Epithelial cell of prostate (primary cell): ENCODE measurements around the gene NAV2.

Experiments used
- DNase-seq: peaks from one replicate; pipeline ENCODE4 v3.0.0-alpha.2; 2011; ENCODE audit warnings: low read depth, low spot score
- H3K27ac ChIP-seq: fragments of 450-650 bp; 2 replicates; pipeline ENCODE4 v1.5.1; 2017; ENCODE audit warnings: mild to moderate bottlenecking

NAV2 gene

DNA sequence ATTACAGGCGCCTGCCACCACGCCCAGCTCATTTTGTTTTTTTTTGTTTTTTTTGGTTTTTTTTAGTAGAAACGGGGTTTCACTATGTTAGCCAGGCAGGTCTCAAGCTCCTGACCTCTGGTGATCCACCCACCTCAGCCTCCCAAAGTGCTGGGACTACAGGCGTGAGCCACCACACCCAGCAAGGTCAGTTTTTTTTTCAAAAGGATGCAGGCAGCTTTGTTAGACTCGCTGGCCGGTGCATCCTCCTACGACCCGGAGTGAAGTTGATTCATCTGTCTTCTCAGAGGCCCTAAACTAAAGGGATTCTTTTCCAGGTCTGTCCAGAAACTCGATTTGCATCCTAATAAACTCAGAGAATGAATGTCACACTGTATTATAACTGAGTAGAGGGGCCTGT lies 265.3 kb downstream of the NAV2 start:
- DNase-seq: no peak
- peak overlapping the region; percentile 99 for H3K27ac ChIP-seq

DNA sequence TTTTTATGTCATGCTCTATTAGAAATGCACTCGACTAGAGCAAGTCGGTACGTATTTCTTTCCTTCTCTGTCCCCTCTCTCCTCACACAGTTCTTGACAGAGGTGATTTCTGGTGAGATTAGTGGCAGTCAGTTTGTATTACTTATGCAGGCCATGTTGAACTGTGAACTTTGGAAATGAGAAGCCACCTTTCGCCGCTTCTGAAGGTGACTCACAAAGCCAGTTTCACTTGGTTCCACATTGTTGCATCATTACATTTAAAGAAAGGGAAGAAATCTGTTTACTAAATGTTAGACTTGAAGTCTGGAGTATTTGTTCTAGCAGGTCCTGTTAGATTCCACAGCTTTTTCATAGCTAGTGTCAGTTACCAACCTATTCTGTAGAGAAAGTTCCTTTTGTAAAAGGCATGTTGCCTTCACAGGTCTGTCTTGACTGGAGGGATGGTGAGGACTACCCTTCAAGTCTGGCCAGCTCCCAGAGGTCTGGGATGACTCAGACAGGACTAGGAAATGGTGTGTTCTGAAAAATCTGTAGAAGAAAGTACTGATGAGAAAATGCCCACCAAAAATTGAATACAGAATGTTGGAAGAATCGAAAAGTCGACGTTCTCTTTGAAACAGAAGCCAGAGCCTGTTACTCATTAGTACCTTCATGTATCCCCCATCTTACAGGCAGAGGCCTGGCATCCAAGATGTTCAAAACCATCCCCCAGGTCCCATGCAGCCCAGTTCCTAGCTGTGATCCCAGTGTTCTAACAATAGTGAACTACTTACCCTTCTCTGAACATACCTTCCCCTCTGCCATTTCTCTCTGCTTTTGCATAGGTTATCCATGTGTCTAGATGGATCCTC lies 266.3 kb downstream of the NAV2 start:
- H3K27ac ChIP-seq: peak overlapping the region; percentile 99

DNA sequence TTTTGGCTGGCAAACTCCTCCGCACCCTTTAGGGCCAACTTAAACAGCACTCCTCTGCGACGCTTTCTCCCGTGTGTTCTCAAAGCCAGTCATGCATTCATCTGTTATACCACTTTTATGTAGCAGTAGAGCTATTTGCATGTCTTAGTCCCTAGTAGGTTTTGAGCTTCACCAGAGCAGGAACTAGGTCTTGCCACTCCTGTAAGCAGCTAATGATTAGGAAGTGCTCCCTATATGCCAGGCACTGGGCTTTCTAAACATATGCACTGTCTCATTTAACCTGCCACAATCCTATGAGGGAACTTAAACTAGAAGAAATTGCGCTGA lies 266.8 kb downstream of the NAV2 start:
- DNase-seq: no peak

More for the DNA sequence above, 266.3 kb downstream of the NAV2 start:
- peak; percentile 90 for DNase-seq

DNA sequence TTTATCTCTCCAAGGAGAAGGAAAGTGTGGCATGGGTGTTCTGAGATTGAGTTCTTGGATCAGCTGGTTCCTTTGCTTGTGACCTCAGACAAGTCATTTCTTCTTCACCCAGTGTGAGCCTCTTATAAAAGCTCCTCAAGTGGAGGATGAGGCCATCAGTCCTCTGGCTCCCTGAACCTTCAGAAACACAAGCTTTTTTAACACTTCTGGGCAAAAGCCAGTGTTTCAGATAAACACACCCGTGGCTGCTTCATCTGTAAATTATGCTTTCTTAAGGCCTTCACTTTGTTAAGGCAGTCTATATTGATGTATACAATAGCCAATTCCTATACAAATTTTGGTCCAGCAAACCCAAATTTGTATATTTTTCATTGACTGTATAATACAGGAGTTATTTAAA lies 267.8 kb downstream of the NAV2 start:
- DNase-seq: no peak
- H3K27ac ChIP-seq: peak overlapping the region; percentile 99

More for the DNA sequence above, 266.8 kb downstream of the NAV2 start:
- H3K27ac ChIP-seq: peak overlapping the region; percentile 99

DNA sequence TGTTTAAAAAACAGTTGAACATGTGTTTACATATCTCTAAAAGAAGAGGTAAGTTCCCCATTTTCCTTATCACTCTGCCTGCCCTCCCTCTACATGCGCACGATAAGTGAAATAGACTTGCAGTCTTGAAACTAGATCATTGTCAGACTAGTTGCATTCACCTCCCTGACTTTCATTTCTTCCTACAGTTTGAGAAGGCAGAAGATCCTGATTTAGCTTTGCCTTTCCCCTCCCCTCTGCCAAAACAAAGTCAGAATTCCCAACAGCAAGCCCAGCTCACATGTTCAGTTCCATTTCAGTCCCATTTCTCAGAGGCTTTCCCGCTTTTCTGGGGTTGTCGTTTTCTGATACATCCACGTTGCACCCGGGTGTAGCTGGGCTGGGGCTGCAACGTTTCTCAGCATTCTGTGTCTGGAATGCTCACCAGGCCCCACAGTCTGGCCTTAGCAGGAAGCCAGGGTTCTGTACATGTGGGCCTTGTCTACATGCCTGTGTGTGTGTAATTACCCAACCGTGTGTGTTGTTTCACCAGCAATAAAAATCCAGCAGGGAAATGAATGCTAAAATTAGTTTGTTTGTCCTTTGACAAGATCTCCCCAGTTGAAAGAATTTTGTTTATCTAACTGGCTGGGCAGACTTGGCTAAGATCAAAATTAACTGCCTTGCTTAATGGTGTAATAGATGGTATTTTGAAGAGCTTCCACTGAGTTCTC lies 268.5 kb downstream of the NAV2 start:
- no peak for DNase-seq
- peak overlapping the region; percentile 99 for H3K27ac ChIP-seq

DNA sequence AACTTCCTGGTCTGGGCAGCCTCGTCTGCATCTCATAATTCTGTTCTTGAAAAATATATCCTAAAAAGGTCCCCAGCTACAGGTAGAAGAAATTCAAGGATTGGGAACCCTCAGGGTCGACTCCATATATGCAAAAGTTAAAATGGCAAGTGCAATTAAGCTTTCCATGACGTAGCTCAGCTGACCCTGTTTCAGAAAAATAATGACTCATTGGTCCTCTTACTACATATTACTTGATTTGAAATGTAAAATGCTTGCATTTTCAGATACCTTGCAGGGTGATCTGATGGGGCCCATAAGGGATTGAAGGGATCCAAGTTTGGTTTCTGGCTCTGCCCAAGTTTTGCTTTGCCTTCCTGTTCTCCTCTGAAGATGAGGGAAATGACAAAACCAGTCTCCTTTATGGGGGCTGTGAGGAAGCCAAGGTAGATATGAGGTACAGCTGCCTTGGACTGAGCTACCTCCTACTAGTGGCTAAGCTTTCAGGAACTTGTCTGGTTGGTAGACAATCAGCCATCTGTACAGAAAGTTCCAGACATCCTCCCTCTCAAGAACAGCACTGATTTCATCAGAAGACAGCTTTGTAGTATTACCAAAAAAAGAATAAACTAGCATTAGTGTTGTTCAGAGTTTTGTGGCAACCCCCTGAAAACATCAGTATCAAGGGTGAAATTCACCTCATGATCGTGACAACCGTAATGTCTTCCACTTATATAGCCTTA lies 270.3 kb downstream of the NAV2 start:
- no peak overlapping the region for H3K27ac ChIP-seq
- no peak for DNase-seq

DNA sequence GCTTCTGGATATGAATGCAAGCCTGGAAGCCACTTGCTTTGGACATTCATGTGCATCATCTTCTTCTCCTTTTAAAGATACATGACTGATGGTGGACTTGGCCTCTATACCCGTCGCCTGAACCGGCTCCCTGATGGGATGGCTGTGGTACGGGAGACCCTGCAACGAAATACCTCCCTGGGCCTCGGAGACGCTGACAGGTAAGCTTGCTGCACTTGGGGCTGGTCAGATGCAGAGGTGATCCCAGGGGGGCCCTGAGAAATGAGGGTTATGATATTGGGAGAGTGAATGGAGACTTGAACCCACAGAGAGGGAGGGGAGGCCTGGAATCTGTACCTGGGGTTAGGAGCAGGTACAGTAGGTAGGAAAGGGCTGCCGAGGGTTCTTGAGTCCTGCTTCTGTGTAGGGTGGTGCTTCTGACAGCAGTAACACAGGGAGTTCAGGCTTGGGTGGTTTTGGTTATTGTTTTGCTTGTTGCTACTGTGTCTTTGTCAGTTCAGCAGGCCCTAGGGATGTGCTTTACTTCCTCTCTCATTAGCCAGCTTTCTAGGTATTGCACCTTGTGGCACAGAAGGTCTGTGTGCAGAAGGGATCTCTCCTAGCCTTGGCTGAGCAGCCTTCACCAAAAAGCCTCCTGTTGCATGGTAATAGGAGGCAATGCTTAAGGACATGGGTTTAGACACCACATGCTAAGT lies 271.6 kb downstream of the NAV2 start:
- peak overlapping the region; percentile 15 for H3K27ac ChIP-seq
- DNase-seq: no peak

DNA sequence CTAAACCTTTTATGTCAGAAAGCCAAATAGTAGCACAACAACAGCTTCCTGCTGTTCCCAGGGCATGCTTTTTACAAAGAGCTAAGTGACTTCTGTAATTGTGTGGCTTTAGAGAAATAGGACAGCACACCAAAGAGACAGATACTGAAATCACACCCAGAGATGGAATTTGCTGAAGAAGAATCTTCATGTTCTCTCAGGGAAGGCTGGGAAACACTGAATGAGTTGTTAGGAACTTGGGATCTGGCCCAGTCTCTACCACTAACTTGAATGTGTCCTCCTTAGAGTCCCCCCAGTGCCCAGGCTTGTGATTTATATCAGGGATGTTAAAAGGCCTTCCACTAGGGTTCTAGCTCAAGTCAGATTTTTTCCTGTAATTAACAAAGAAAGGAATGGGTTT lies 272.5 kb downstream of the NAV2 start:
- DNase-seq: no peak
- H3K27ac ChIP-seq: peak overlapping the region; percentile 15

DNA sequence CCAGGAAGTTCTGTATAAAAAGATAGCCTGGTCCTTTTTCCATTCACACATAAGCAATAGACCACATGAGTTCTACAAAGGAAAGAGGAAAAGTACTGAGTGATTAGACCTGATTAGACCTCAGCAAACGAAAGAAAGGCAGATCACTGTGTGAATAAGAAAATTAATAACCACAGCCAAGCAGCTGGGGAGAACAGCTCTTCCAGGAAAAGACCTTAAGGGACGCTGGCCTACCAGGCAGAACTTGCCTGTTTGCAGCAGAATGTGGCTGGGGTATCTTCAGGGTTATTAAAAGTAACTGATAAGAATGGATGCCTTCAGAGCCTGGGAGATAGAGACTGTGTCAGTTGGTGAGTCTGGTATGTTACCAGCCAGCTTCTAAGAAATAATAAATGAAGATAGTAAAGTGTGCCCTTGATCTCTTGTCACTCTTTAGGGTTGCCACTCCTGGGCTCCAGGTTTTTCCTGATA lies 274.7 kb downstream of the NAV2 start:
- peak overlapping the region; percentile 67 for H3K27ac ChIP-seq
- DNase-seq: no peak

DNA sequence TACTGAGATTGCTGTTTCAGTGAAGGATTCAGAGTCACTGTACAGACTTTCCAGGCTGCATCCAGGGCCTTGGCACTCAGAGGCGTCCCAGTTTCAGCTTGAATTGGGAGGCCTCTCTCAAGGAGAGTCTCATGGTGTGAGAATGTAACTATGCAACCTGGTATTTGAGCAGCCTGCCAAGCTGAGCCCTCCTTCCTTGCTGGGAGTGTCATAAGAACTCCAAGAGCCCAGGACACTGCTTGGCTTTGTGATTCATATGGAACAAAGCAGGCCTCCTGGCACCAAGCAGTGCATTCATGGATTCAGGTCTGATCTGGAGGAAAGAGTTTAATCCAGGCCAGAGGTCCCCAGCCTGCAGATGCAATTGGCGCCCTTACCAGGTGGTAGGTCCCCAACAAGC lies 276.0 kb downstream of the NAV2 start:
- DNase-seq: no peak
- H3K27ac ChIP-seq: peak overlapping the region; percentile 67

DNA sequence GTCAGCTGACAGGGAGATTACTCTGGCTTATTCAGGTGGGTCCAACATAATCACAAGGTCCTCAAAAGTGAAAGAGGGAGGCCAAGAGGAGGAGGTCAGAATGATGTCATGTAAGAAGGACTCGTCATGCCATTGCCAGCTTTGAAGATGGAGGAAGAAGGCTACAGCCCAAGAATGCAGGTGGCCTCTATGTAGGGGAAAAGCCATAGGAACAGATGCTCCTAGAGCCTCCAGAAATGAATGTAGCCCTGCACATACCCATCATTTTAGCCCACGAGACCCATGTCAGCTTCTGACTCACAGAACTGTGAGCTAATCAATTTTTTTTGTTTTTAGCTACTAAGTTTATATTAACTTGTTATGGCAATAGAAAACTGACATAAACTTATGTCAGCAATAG lies 276.6 kb downstream of the NAV2 start:
- DNase-seq: no peak
- H3K27ac ChIP-seq: peak overlapping the region; percentile 67

DNA sequence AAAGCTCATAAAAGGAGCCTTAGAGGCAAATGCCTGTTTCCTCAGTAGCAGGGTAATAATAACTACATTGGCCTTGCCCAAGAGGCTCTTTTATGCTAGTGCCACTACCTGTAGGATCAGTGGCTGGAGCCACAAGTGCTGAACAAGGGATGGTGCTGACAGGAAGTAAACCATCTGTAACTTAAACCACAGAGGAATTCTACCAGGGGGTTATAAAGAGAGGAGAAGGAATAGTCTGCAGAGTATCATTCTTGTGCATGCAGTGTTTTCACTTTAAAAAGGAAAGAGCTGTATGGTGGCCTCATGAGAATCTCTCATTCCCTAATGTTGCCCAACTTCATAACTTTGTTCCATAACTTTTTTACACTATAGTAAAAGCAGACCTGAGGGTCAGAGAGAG lies 279.5 kb downstream of the NAV2 start:
- DNase-seq: no peak
- H3K27ac ChIP-seq: no peak overlapping the region

DNA sequence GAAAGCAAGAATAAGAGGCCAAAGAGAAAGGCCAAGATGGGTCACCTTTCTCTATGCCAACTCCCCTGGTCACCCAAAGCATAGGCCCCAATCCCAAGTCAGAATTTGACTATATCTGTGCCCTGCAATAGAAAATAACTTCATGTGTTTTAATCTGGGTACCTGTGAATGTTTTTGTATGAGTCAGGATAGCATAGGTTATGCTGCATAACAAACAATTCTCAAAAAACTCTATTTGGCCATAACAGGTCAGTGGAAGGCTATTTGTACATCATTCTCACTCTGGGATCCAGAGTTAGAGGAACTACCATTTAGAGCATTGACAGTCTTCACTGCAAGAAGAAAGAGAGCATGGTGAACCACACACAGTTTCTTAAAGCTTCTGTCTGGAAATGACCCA lies 280.4 kb downstream of the NAV2 start:
- H3K27ac ChIP-seq: no peak overlapping the region
- DNase-seq: no peak

DNA sequence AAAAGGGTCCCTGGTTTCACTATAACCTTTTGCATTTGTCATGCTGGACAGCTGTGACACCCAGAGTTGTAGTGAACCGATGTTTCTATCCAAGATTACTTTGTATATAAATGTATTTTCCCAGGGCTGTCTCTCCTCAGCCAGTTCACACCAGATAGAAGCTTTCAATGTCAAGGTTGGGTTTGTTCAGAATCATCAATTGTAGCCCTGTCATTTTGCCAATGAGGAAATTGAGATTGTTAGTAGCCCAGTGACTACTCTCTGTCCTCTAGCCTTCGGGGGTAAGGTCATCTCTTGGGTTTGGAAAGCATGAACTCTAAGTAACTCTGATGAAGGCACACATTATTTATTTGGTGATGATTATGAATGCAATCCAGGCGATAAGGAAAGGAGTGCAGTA lies 282.0 kb downstream of the NAV2 start:
- H3K27ac ChIP-seq: peak overlapping the region; percentile 26
- no peak for DNase-seq

DNA sequence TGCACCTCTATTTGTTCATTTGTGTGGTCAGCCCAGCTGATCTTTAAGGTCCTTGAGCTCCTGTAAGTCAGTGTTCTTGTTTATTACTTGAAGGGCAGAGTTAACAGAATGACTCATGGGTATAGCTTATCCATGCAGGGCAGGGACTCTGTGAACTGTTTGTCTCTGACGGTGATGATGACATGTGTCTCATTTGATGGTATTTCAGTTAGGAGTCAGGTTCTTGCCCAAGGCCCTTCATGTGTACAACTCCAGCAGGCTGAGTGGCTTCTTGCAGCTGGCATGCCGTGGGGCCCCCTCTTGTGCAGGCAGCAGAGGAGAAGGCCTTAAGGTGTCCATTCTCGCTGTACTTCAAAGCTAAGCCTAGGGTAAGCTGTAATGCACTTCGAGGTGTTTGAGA lies 282.5 kb downstream of the NAV2 start:
- H3K27ac ChIP-seq: peak overlapping the region; percentile 26
- DNase-seq: peak; percentile 82

DNA sequence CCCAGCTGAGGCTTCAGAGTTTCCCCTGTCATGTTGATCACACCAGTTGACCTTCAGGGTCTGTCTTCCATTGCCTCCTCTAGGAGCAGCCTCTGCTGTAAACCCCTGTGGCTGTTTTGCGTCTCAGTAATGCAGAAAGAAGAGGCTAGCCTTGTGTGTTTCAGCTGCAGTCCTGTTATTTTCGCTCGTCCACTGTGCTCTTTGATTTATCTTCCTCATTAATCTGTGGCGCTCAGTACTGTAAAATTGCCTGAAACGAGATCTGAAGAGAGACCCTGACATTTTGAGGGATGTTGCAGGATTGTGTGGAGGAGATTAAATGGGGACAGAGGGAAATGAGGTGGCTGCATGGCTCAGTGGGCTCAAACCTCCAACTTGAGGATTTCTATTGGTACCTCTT lies 283.9 kb downstream of the NAV2 start:
- no peak for DNase-seq

DNA sequence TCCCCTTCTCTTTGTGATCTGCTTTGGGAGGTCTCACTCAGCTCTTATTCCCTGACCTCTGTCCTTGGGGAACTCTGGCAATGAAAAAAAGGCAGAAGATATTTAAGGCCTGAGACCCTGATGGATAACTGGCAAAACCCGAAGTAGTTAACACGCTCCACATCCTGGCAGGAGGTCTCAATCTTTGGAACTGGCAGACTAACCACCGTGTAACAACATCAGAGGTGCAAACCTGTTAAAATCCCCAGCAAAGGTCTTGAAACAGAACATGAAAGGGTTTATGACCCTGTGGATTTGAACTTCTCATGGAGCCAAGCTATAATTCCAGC lies 287.3 kb downstream of the NAV2 start:
- no peak overlapping the region for H3K27ac ChIP-seq
- DNase-seq: no peak

More for the DNA sequence above, 283.9 kb downstream of the NAV2 start:
- H3K27ac ChIP-seq: no peak overlapping the region

DNA sequence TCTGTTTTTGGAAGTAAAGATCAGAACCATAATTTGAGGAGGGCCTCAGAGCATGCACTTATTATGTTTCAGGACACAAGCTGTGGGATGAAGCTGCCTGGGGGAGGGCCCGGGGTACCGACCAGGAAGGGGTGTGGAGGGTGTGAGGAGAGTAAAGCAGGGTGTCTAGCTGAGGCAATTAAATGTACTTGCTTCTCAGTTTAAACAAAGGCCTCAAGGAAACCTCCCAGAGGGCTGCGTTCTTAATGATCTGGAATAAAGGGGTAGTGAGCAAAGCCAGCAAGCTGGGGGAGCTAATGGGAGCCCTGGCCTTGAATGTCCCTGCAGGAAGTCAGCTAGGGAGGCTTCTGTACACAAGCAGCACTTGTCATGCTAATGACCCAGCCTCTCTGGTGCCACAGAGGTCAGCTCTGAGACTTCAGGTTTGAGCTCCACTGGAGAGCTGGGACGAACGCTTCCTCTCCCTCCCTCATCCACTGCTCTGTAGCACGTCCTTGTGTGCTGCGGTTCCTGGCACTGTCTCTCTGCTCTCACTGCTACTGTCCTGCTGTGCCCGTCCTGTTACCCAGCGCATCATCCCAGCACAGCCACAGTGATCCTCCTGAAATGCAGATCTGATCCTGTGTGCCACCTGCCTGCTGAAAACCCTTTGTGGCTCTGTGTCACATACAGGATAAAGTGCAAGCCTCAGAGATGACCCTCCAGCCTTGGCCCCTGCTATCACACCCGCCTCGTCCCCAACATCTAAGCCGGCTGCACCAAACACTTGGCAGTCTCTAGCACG lies 287.9 kb downstream of the NAV2 start:
- DNase-seq: no peak
- no peak overlapping the region for H3K27ac ChIP-seq

DNA sequence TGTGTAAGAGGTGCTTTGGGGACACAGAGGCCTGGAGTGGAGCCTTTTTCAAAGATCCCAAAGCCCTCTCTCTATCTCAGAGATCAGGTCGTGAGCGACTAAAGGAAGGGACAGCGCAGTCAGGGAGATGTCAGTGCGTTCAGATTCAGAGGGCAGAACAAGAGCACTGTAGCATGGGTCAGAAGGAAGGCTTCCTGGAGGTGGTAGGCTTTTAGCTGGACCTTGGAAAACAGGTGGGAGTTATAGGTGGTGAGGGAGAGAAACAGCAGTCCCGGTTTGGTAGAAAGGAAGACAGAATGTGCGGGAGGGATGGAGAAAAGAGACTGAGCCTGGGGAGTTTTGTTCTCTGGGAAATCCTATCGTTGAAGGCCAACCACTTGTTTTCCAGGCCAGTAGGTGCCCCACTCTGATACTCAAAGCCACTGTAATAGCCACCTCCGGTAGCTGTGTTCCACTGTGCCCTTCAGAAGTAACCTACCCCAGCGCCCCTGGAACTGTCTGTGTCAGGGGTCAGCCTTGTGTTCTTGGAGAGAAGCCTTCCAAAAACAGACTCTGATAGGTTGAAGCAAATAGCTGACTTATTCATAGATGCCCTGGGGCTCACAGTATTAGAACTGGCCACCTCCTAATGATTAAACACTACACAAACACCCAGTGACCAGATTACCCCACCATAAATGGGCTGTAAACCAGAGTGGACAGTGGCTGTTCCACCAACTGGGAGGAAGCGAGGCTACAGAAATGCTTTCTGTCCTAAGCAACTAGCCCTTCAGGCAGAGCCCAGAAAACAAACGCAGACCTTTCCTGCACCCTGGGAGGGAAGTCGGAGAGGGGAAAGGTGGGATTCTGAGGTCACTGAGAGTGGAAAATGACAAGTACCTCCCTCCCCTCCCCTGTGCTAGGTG lies 289.9 kb downstream of the NAV2 start:
- no peak overlapping the region for H3K27ac ChIP-seq
- DNase-seq: no peak
